GM04503 (cell line): Measurements from ENCODE around the gene SLC24A3.

ENCODE experiments used
- DNase-seq: peaks from one replicate; pipeline ENCODE4 v3.0.0-alpha.2; 2012; ENCODE audit warnings: low read depth

The SLC24A3 gene

GRCh38 chr20:19426356-19426755, 213.9 kb downstream of the SLC24A3 start:
- no peak for DNase-seq

GRCh38 chr20:19427480-19427879, 215.0 kb downstream of the SLC24A3 start:
- no peak for DNase-seq

- no peak for DNase-seq
These were observed 215.5 kb downstream of the SLC24A3 start for GRCh38 chr20:19427913-19428312.

GRCh38 chr20:19428324-19428723, 215.9 kb downstream of the SLC24A3 start:
- no peak for DNase-seq

GRCh38 chr20:19429538-19429937, 217.1 kb downstream of the SLC24A3 start:
- DNase-seq = no peak

- DNase-seq = no peak
These were observed 218.3 kb downstream of the SLC24A3 start for GRCh38 chr20:19430641-19431315.

GRCh38 chr20:19431316-19431700, 218.9 kb downstream of the SLC24A3 start:
- no peak for DNase-seq

- DNase-seq = no peak
These were observed 219.5 kb downstream of the SLC24A3 start for GRCh38 chr20:19431906-19432305.

GRCh38 chr20:19433371-19434350, 221.2 kb downstream of the SLC24A3 start:
- DNase-seq = peak; percentile 12

- no peak for DNase-seq
These were observed 222.9 kb downstream of the SLC24A3 start for GRCh38 chr20:19435316-19435715.

- no peak for DNase-seq
These were observed 223.4 kb downstream of the SLC24A3 start for GRCh38 chr20:19435821-19436220.

GRCh38 chr20:19438488-19438887, 226.0 kb downstream of the SLC24A3 start:
- DNase-seq = no peak

GRCh38 chr20:19440660-19441527, 228.5 kb downstream of the SLC24A3 start:
- no peak for DNase-seq

GRCh38 chr20:19446246-19446645, 233.8 kb downstream of the SLC24A3 start:
- DNase-seq = no peak

GRCh38 chr20:19448632-19449031, 236.2 kb downstream of the SLC24A3 start:
- no peak for DNase-seq

- DNase-seq = no peak
These were observed 236.6 kb downstream of the SLC24A3 start for GRCh38 chr20:19449051-19449450.

GRCh38 chr20:19451231-19451922, 238.9 kb downstream of the SLC24A3 start:
- DNase-seq = no peak

- DNase-seq = no peak
These were observed 239.5 kb downstream of the SLC24A3 start for GRCh38 chr20:19451923-19452295.

- no peak for DNase-seq
These were observed 241.0 kb downstream of the SLC24A3 start for GRCh38 chr20:19453410-19453809.

- no peak for DNase-seq
These were observed 241.4 kb downstream of the SLC24A3 start for GRCh38 chr20:19453862-19454261.

GRCh38 chr20:19456595-19457395, 244.4 kb downstream of the SLC24A3 start:
- no peak for DNase-seq
